CD4-positive, CD25-positive, alpha-beta regulatory T cell (primary cell): ENCODE data around the gene PLCB4. TPM values are rescaled to one million over a fixed set of nuclear protein-coding genes. Genes with fewer than 3 reads are reported as not detected.

ENCODE experiments used
- ATAC-seq, 2 donors: fragments of 150-1000 bp; cut with Tn5 transposase; one replicate each; pipeline ENCODE4 v1.10.0; 2021; ENCODE audit warnings: low read depth in 2 of 2, moderate number of reproducible peaks in 2 of 2, moderate library complexity in 1 of 2
- DNase-seq, 3 donors: peaks; one replicate each; pipeline versions ENCODE4 v3.0.0 to v3.0.0-alpha.2; 2012 to 2022; ENCODE audit warnings: mixed read lengths in 1 of 3
- H3K27ac ChIP-seq: one replicate; pipeline ENCODE4 v1.7.0; 2013; ENCODE audit warnings: mild to moderate bottlenecking, low read length; ENCODE audit not compliant: insufficient read depth, poor library complexity, severe bottlenecking
- H3K27me3 ChIP-seq: one replicate; pipeline ENCODE4 v1.7.0; 2013; ENCODE audit warnings: low read length; ENCODE audit not compliant: control insufficient read depth, insufficient read depth
- H3K36me3 ChIP-seq: one replicate; pipeline ENCODE4 v1.7.0; 2013; ENCODE audit warnings: mild to moderate bottlenecking, low read length, moderate library complexity; ENCODE audit not compliant: control insufficient read depth, insufficient read depth
- H3K4me1 ChIP-seq: 2 replicates; pipeline ENCODE4 v1.7.0; 2013; ENCODE audit warnings: mild to moderate bottlenecking, low read length; ENCODE audit not compliant: insufficient read depth, control insufficient read depth, poor library complexity, severe bottlenecking
- H3K4me3 ChIP-seq: one replicate; pipeline ENCODE4 v1.7.0; 2013; ENCODE audit warnings: low read depth, mild to moderate bottlenecking, low read length, moderate library complexity
- H3K9me3 ChIP-seq, 2 experiments: 1 replicate in 1 of 2; 2 replicates in 1 of 2; pipeline ENCODE4 v1.7.0; 2013; ENCODE audit warnings: low read length in 2 of 2, mild to moderate bottlenecking in 1 of 2, moderate library complexity in 1 of 2; ENCODE audit not compliant: control insufficient read depth in 2 of 2
- H3K27ac Mint-ChIP-seq, 3 donors: one replicate each; pipeline ENCODE4 v1.8.0; 2020 to 2022; ENCODE audit warnings: mild to moderate bottlenecking in 3 of 3, mixed read lengths in 3 of 3, moderate library complexity in 2 of 3
- H3K27me3 Mint-ChIP-seq: one replicate; pipeline ENCODE4 v1.8.0; 2022; ENCODE audit warnings: mild to moderate bottlenecking, mixed read lengths
- H3K36me3 Mint-ChIP-seq: one replicate; pipeline ENCODE4 v1.8.0; 2020; ENCODE audit warnings: mixed read lengths
- H3K4me1 Mint-ChIP-seq, 4 donors: one replicate each; pipeline ENCODE4 v1.8.0; 2020 to 2022; ENCODE audit warnings: mixed read lengths in 4 of 4, mild to moderate bottlenecking in 1 of 4
- H3K4me3 Mint-ChIP-seq, 4 donors: one replicate each; pipeline ENCODE4 v1.8.0; 2020 to 2022; ENCODE audit warnings: mild to moderate bottlenecking in 4 of 4, mixed read lengths in 4 of 4, moderate library complexity in 3 of 4
- H3K9me3 Mint-ChIP-seq, 7 donors: one replicate each; pipeline ENCODE4 v1.8.0; 2020 to 2022; ENCODE audit warnings: mixed read lengths in 7 of 7, mild to moderate bottlenecking in 3 of 7, moderate library complexity in 2 of 7
- polyA plus RNA-seq, 4 donors: library from polyadenylated mRNA; unstranded; fragments of 300-500 nt; fragmentation: Illumina TruSeq; gene quantifications; one replicate each; pipeline ENCODE4 v1.2.3, GENCODE V29; 2021
- total RNA-seq: library from RNA; stranded (reverse); gene quantifications from one replicate; pipeline ENCODE4 v1.2.3, GENCODE V29; 2022

Gene PLCB4
- total and polyA plus RNA-seq, 5 donors from 2014 or later: 0.94 TPM; not detected in 4

DNA sequence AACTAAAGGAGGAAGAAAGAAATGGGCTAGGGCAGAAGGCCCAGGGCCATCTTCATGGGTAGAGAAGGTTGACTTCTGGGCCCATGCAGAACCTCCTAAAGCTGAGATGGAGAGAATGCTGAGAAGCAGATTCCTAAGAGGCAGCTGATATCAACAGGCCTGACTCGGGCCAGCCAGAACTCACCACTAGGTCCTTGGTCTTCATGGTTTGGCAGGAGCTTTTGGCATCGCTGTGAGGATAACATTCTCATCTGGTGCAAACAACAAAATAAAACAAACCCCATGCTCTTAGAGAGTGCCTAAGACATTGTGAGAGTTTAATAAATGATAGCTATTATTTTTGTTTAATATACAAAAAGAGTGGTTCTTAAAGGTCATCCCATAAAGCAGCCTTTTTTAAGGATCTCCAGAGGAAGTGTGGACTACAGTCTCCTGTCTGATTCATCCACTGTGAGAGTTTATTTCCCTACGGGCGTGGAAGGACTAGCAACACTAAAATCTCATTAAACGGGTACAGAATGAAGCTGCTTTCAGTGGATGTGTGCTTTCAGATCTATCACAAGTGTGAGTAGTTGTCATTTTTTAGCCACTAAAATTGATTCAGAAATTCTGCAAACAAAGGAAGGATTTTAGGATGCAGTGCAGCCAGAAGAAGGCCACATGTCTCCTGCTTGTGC, 160.0 kb downstream of the PLCB4 start:
- H3K27ac ChIP-seq: no peak overlapping the region
- H3K4me1 Mint-ChIP-seq: no peaks in the 10 kb centered on the region
- no peaks in the 10 kb centered on the region for H3K27me3 ChIP-seq
- no peaks in the 10 kb centered on the region for H3K9me3 ChIP-seq
- H3K36me3 ChIP-seq: no peaks in the 10 kb centered on the region
- no peak overlapping the region for H3K4me3 ChIP-seq
- peaks cover 0 to 6% (median 3%) of the 10 kb centered on the region in 7 donors for H3K9me3 Mint-ChIP-seq
- no peaks in the 10 kb centered on the region for H3K4me1 ChIP-seq
- DNase-seq (no peak), ATAC-seq (no peak)
- H3K27ac Mint-ChIP-seq: no peak overlapping the region
- no peaks in the 10 kb centered on the region for H3K36me3 Mint-ChIP-seq
- no peak overlapping the region for H3K4me3 Mint-ChIP-seq
- H3K27me3 Mint-ChIP-seq: no peaks in the 10 kb centered on the region

DNA sequence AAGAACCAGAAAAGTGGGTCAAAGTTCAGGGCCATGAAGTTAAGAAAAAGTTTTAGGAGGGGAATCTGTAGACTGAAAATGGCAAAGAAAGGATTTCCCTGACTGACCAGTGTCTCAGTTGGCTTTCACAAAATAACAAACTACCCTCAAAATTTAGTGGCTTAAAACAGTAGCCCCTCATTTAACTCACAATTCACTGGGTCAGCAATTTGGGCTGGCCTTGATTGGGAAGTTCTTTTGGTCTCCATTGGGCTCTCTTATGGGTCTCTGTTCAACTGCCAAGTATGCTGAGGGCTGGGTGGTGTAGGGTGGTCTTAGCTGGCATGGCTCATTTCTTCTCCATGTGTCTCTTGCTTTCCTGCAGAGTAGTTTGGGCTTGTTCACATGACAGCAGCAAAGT, 161.5 kb downstream of the PLCB4 start:
- H3K27me3 ChIP-seq: no peaks in the 10 kb centered on the region
- Mint-ChIP-seq H3K4me3 (no peak overlapping the region), H3K9me3 (peaks cover 0 to 4% (median 2%) of the 10 kb centered on the region in 7 donors), H3K36me3 (no peaks in the 10 kb centered on the region), H3K27me3 (no peaks in the 10 kb centered on the region), H3K4me1 (no peaks in the 10 kb centered on the region), H3K27ac (no peak overlapping the region)
- no peaks in the 10 kb centered on the region for H3K36me3 ChIP-seq
- DNase-seq: no peak
- H3K9me3 ChIP-seq: no peaks in the 10 kb centered on the region
- H3K27ac ChIP-seq: no peak overlapping the region
- no peak for ATAC-seq
- no peaks in the 10 kb centered on the region for H3K4me1 ChIP-seq
- H3K4me3 ChIP-seq: no peak overlapping the region

DNA sequence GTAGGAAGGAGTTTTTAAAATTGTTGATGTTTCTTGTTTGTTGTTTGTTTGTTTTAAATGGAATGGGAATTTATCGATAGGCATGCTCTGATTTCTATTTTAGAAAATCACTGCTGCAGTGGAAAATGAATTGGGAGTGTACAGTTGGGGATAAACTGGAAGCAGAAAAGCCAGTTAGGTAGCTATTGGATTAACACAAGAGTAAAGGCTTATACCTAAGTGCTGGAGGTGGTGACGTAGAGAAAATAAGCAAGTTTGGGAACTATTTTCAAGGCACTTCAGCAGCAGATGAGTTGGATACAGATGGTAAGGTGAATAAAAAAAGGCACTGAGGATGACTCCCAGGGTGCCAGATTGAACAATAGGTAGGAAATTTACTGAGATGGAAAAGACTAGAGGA, 164.9 kb downstream of the PLCB4 start:
- Mint-ChIP-seq H3K4me3 (no peak overlapping the region), H3K36me3 (no peaks in the 10 kb centered on the region), H3K27ac (no peak overlapping the region), H3K9me3 (peaks cover 0 to 4% (median 0%) of the 10 kb centered on the region in 7 donors), H3K4me1 (no peaks in the 10 kb centered on the region), H3K27me3 (no peaks in the 10 kb centered on the region)
- Histone ChIP-seq H3K4me1 (no peaks in the 10 kb centered on the region), H3K9me3 (no peaks in the 10 kb centered on the region), H3K27me3 (no peaks in the 10 kb centered on the region), H3K4me3 (no peak overlapping the region), H3K36me3 (no peaks in the 10 kb centered on the region), H3K27ac (no peak overlapping the region)
- ATAC-seq (no peak), DNase-seq (no peak)

DNA sequence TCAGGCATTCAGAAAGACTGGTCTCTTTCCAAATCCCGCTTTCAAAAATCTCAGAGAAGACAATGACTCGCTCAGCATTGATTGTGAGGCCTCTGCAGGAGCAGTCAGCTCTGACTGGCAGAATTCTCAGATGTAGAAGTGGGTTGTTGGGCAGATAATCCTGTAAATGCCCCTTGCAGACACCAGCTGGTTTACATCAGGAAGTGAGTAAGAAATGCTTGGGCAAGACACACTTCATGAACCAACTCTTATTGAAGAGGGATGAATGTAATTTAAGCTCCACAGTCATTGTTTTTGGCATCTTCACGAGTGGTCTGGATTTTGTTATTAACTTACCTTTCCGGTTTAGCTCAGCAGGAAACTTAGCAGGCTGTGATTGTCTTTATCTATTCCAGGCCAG, 166.6 kb downstream of the PLCB4 start:
- Histone ChIP-seq H3K4me3 (no peak overlapping the region), H3K9me3 (no peaks in the 10 kb centered on the region), H3K27ac (no peak overlapping the region), H3K27me3 (no peaks in the 10 kb centered on the region), H3K4me1 (no peaks in the 10 kb centered on the region), H3K36me3 (no peaks in the 10 kb centered on the region)
- Mint-ChIP-seq H3K36me3 (no peaks in the 10 kb centered on the region), H3K9me3 (peaks cover 0 to 4% (median 2%) of the 10 kb centered on the region in 7 donors), H3K4me1 (no peaks in the 10 kb centered on the region), H3K27me3 (no peaks in the 10 kb centered on the region), H3K4me3 (no peak overlapping the region), H3K27ac (no peak overlapping the region)
- ATAC-seq: no peak
- DNase-seq: no peak

DNA sequence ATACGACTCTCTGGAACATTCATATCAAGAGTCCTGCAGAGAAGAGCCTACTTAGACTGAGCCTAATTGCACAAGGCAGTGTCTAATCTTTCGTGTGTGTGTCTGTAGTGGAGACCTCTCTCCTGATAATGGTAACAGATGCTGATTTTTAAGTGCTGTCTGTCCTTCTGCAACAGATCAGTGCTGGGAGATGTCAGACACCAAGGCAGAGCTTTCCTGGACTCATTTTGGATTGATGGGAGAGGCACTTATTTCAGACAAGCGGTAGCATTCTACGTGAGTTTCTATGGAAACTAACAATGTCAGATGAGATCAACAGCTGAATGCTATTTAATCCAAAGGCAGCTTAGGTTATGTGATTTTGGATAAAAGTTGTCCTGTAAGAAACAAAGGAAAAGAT, 167.6 kb downstream of the PLCB4 start:
- Mint-ChIP-seq H3K27me3 (no peaks in the 10 kb centered on the region), H3K4me1 (no peaks in the 10 kb centered on the region), H3K4me3 (no peak overlapping the region), H3K9me3 (peaks cover 0 to 4% (median under 1%) of the 10 kb centered on the region in 7 donors), H3K27ac (no peak overlapping the region), H3K36me3 (no peaks in the 10 kb centered on the region)
- Histone ChIP-seq H3K4me1 (no peaks in the 10 kb centered on the region), H3K36me3 (no peaks in the 10 kb centered on the region), H3K27ac (no peak overlapping the region), H3K9me3 (no peaks in the 10 kb centered on the region), H3K4me3 (no peak overlapping the region), H3K27me3 (no peaks in the 10 kb centered on the region)
- DNase-seq (no peak), ATAC-seq (no peak)

DNA sequence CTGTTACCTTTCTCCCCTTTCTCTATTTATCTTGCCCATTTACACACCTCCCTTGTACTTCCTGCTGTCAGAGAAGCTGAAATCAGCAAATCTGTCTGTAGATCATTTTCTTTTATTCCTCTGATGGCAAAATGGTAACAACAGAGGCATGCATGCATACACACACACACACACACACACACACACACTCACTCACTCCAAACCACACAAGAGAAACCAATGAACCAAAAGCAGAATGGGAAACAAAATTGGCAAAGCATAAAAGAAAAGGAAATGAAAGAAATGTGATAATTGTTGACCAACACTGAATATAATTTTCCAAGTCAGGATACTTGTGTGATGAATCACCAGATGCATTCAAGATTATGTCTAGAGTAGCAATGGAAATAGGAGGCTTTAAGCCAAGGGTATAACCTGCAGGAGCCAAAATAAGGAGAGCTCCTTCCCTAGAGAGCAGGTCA, 172.4 kb downstream of the PLCB4 start:
- Histone ChIP-seq H3K36me3 (no peaks in the 10 kb centered on the region), H3K4me1 (no peaks in the 10 kb centered on the region), H3K27me3 (no peaks in the 10 kb centered on the region), H3K27ac (no peak overlapping the region), H3K4me3 (no peak overlapping the region), H3K9me3 (no peaks in the 10 kb centered on the region)
- H3K27ac Mint-ChIP-seq: no peak overlapping the region
- H3K9me3 Mint-ChIP-seq: peaks cover 1 to 7% (median 4%) of the 10 kb centered on the region in 7 donors
- no peak for DNase-seq
- H3K4me1 Mint-ChIP-seq: no peaks in the 10 kb centered on the region
- H3K27me3 Mint-ChIP-seq: no peaks in the 10 kb centered on the region
- H3K4me3 Mint-ChIP-seq: no peak overlapping the region
- ATAC-seq: no peak
- H3K36me3 Mint-ChIP-seq: no peaks in the 10 kb centered on the region

DNA sequence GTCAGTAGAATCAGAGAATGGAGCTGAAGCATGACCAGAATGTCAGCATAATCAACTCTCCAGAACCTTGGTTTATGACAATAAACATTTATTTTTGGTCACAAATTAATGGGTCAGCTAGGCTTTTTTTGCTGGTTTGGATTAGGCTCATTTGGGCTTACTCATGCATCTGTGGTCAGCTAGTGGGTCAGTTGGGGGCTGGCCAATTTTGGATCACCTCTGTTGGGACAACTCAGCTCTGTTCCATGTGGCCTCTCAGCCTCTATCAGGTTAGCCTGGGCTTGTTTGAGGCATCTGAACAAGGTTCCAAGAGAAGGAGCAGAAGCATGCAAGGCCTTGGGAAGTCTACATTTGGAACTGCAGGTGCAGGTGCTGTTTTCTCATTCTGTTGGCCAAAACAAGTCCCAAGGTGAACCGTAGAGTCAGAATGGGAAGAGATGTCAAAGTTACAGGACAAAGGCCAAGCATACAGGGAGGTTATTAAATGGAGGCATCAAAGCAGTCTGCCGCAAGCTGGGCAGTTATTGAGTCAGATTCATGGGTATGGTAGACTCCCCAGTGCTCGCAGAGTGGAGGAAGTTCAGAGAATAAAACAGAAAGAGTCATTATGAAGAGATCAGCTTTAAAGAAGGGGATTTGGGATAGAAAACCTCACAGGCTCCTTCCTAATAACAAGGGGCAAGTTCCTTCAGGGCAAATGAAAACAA, 173.0 kb downstream of the PLCB4 start:
- H3K27ac ChIP-seq: no peak overlapping the region
- DNase-seq (no peak), ATAC-seq (no peak)
- no peaks in the 10 kb centered on the region for H3K27me3 ChIP-seq
- H3K4me3 ChIP-seq: no peak overlapping the region
- H3K36me3 Mint-ChIP-seq: no peaks in the 10 kb centered on the region
- H3K4me3 Mint-ChIP-seq: no peak overlapping the region
- H3K9me3 ChIP-seq: no peaks in the 10 kb centered on the region
- H3K4me1 ChIP-seq: no peaks in the 10 kb centered on the region
- no peaks in the 10 kb centered on the region for H3K27me3 Mint-ChIP-seq
- no peaks in the 10 kb centered on the region for H3K36me3 ChIP-seq
- H3K9me3 Mint-ChIP-seq: peaks cover 1 to 7% (median 4%) of the 10 kb centered on the region in 7 donors
- no peaks in the 10 kb centered on the region for H3K4me1 Mint-ChIP-seq
- H3K27ac Mint-ChIP-seq: no peak overlapping the region

DNA sequence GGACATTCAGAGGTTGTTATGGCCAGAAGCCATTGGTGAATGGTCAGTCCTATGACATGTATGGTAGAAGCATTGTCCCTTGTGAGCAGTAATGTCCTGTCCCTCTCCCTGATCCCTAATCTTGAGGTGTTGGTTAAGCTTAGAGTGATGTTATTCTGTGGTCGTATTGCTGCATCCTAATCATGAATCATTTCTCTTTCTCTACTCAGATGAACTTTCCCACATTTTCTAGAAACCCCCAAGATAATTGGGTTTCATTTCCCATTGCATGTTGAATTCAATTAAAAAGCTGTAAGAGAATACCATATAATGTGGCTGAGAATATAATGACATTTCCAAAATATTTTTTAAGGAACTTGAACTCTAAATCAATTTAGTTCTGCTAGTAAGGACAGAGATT, 175.1 kb downstream of the PLCB4 start:
- Mint-ChIP-seq H3K4me3 (no peak overlapping the region), H3K4me1 (no peaks in the 10 kb centered on the region)

More for the DNA sequence above, 175.1 kb downstream of the PLCB4 start:
- H3K36me3 ChIP-seq: no peaks in the 10 kb centered on the region
- peaks cover 1 to 11% (median 4%) of the 10 kb centered on the region in 7 donors for H3K9me3 Mint-ChIP-seq
- no peaks in the 10 kb centered on the region for H3K27me3 ChIP-seq
- no peaks in the 10 kb centered on the region for H3K27me3 Mint-ChIP-seq
- ATAC-seq: no peak
- no peak overlapping the region for H3K27ac ChIP-seq
- DNase-seq: no peak
- H3K4me1 ChIP-seq: no peaks in the 10 kb centered on the region
- no peak overlapping the region for H3K27ac Mint-ChIP-seq
- no peak overlapping the region for H3K4me3 ChIP-seq
- no peaks in the 10 kb centered on the region for H3K36me3 Mint-ChIP-seq
- no peaks in the 10 kb centered on the region for H3K9me3 ChIP-seq
